ENCODE data around the gene USP31. TPM values are rescaled to one million over a fixed set of nuclear protein-coding genes. Genes with fewer than 3 reads are reported as not detected.

Gene USP31
- total RNA-seq, 1 experiment from 2014 or later: 17.4 TPM

GRCh38 chr16:23024044-23024443 lies 125.2 kb downstream of the USP31 start (continued):
- TF ChIP-seq AFF4 (CRISPR knock-in tag; IDR thresholded peaks at IDR 0.05; ENCODE audit: borderline replicate concordance): no peak

DNA sequence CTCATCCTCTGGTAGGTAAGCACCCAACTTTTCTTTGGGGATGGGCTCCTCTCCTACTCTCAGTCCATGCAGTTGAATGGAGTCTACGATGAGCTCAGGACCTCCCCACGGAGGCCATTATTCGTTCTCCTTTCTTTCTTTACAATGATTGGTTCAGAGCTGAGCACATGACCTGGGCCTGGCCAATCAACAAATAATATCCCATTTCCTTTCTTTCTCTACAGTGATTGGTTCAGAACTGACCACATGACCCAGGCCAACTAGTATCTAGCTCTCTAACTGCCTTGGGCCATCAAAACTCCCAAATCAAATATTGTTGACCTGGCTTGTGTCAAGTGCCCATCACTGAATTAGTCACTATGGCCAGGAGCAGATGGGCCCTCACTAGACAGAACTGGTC lies 129.2 kb downstream of the USP31 start:
- no peak overlapping the region for H3K27ac Mint-ChIP-seq
- POLR2A ChIA-PET: no interaction called here
- CTCF ChIA-PET: no interaction called here
- DNase-seq (ENCODE audit: low spot score): no peak
- no peaks in the 10 kb centered on the region for H3K36me3 Mint-ChIP-seq
- peaks cover 11% of the 10 kb centered on the region for H3K9me3 Mint-ChIP-seq
- 0 out of 2 replicates have a peak, but pooled peaks cover 3% of the 10 kb centered on the region for H3K4me1 Mint-ChIP-seq
- no peaks in the 10 kb centered on the region for H3K27me3 Mint-ChIP-seq (ENCODE audit: low read depth)
- no peak overlapping the region for H3K4me3 Mint-ChIP-seq
- TF ChIP-seq CTCF (IDR thresholded peaks at IDR 0.05) (no peak), USF1 (CRISPR knock-in tag; IDR thresholded peaks at IDR 0.05) (peak; percentile 37; the same call in 1 of the 2 replicates), E2F5 (CRISPR knock-in tag; IDR thresholded peaks at IDR 0.05) (no peak), ZNF416 (CRISPR knock-in tag; IDR thresholded peaks at IDR 0.05) (no peak), RELA (CRISPR knock-in tag; IDR thresholded peaks at IDR 0.05; ENCODE audit: borderline replicate concordance) (no peak), ZNF138 (CRISPR knock-in tag; conservative IDR thresholded peaks at IDR 0.05) (no peak), TCF7 (CRISPR knock-in tag; IDR thresholded peaks at IDR 0.05; ENCODE audit: low read depth) (no peak)
- no peak for ATAC-seq

DNA sequence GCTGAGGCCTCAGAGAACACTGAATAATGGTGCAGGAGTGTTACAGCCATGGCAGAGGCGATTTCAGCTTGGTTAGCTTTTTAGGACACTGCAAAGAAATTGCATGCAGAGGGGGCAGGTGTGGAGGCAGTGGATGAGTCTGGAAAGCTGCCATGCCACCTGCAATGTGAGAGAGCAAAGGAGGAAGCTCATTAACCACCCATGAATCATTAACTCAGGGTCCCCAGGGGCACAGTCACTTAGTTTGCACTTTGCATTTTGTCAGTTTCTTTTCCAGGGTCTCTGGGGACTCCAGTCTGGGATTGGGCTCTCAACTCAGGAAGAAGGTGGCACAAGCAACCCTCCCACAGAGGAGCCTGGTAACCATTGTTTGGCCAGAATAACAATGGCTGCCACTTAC lies 132.9 kb downstream of the USP31 start:
- ATAC-seq (no peak), DNase-seq (ENCODE audit: low spot score) (no peak)
- H3K27me3 Mint-ChIP-seq (ENCODE audit: low read depth): no peaks in the 10 kb centered on the region
- no peak overlapping the region for H3K4me3 Mint-ChIP-seq
- CTCF ChIA-PET: interaction anchor here (0.9 to 2.0 kb wide), 3 partner anchors 43 to 117 kb away, joined by 3 to 6 read pairs (median 4); no protein-coding TSS in a partner anchor
- H3K9me3 Mint-ChIP-seq: peaks cover 13% of the 10 kb centered on the region
- H3K27ac Mint-ChIP-seq: no peak overlapping the region
- H3K36me3 Mint-ChIP-seq: no peaks in the 10 kb centered on the region
- 0 out of 2 replicates have a peak, but pooled peaks cover 3% of the 10 kb centered on the region for H3K4me1 Mint-ChIP-seq
- POLR2A ChIA-PET: interaction anchor here (0.7 kb wide), 1 partner anchor 11 kb away, joined by 3 read pairs; no protein-coding TSS in a partner anchor
- TF ChIP-seq ZNF232 (CRISPR knock-in tag; IDR thresholded peaks at IDR 0.05): no peak
- TF ChIP-seq, protein P1, sequence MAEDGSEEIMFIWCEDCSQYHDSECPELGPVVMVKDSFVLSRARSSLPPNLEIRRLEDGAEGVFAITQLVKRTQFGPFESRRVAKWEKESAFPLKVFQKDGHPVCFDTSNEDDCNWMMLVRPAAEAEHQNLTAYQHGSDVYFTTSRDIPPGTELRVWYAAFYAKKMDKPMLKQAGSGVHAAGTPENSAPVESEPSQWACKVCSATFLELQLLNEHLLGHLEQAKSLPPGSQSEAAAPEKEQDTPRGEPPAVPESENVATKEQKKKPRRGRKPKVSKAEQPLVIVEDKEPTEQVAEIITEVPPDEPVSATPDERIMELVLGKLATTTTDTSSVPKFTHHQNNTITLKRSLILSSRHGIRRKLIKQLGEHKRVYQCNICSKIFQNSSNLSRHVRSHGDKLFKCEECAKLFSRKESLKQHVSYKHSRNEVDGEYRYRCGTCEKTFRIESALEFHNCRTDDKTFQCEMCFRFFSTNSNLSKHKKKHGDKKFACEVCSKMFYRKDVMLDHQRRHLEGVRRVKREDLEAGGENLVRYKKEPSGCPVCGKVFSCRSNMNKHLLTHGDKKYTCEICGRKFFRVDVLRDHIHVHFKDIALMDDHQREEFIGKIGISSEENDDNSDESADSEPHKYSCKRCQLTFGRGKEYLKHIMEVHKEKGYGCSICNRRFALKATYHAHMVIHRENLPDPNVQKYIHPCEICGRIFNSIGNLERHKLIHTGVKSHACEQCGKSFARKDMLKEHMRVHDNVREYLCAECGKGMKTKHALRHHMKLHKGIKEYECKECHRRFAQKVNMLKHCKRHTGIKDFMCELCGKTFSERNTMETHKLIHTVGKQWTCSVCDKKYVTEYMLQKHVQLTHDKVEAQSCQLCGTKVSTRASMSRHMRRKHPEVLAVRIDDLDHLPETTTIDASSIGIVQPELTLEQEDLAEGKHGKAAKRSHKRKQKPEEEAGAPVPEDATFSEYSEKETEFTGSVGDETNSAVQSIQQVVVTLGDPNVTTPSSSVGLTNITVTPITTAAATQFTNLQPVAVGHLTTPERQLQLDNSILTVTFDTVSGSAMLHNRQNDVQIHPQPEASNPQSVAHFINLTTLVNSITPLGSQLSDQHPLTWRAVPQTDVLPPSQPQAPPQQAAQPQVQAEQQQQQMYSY (CRISPR knock-in tag; IDR thresholded peaks at IDR 0.05): no peak
- TF ChIP-seq GABPB1 (CRISPR knock-in tag; IDR thresholded peaks at IDR 0.05): no peak
- no peak for TF ChIP-seq NR1H2 (CRISPR knock-in tag; IDR thresholded peaks at IDR 0.05)
- no peak for TF ChIP-seq ZNF219 (CRISPR knock-in tag; IDR thresholded peaks at IDR 0.05; ENCODE audit: borderline replicate concordance)
- TF ChIP-seq, protein P2, sequence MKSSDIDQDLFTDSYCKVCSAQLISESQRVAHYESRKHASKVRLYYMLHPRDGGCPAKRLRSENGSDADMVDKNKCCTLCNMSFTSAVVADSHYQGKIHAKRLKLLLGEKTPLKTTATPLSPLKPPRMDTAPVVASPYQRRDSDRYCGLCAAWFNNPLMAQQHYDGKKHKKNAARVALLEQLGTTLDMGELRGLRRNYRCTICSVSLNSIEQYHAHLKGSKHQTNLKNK (CRISPR knock-in tag; IDR thresholded peaks at IDR 0.05): no peak
- TF ChIP-seq ERG (CRISPR knock-in tag; IDR thresholded peaks at IDR 0.05): no peak
- no peak for TF ChIP-seq ETV6 (CRISPR knock-in tag; IDR thresholded peaks at IDR 0.05)
- no peak for TF ChIP-seq ZNF263 (CRISPR knock-in tag; IDR thresholded peaks at IDR 0.05; ENCODE audit: low read depth)

Measured in WTC11 (cell line).